GM12875 (cell line): ENCODE data around the gene ASB18.
"Not testable (repeated sequence)": the region's sequence is repeated elsewhere in the genome, so short reads cannot be mapped to it uniquely, and the experiment has no call there.

Source experiments
- H3K4me3 ChIP-seq: one replicate; pipeline ENCODE4 v1.5.1; 2011; ENCODE audit warnings: low read depth, low read length, control low read depth
- TF ChIP-seq, protein P1 (sequence below): IDR thresholded peaks from 2 replicates; pipeline ENCODE4 v1.5.1; 2011; ENCODE audit warnings: low read depth, mild to moderate bottlenecking, control low read depth, inconsistent platforms, low read length, moderate library complexity, borderline replicate concordance; ENCODE audit not compliant: insufficient read depth

The ASB18 gene

DNA sequence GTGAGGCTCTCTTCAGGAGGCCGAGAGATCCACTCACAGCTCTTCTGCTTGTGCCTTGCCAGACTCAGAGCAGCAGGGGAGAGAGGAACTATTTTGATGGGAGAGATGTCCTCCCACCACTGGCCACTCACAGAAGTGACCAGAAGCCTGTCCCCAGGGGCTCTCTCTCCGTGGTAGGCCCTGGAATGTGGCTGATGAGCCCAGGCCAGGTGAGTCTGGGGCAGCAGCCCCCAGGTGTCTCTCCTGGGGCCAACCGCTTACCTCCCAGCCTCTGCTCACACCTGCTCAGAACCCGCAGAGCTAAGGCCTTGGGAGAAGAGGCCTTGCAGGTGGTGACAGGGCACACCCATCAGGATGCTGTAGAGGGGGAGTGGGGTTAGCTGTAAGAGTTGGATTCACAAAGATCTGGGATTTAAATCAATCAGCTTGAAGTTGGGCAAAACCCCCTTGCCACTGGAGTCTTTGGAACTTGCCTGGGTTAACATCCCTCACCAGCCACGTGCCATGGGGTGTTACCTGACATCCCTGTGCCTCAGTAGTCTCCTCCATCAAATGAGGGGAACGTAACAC, 29.1 kb upstream of the ASB18 start:
- TF ChIP-seq, protein P1, sequence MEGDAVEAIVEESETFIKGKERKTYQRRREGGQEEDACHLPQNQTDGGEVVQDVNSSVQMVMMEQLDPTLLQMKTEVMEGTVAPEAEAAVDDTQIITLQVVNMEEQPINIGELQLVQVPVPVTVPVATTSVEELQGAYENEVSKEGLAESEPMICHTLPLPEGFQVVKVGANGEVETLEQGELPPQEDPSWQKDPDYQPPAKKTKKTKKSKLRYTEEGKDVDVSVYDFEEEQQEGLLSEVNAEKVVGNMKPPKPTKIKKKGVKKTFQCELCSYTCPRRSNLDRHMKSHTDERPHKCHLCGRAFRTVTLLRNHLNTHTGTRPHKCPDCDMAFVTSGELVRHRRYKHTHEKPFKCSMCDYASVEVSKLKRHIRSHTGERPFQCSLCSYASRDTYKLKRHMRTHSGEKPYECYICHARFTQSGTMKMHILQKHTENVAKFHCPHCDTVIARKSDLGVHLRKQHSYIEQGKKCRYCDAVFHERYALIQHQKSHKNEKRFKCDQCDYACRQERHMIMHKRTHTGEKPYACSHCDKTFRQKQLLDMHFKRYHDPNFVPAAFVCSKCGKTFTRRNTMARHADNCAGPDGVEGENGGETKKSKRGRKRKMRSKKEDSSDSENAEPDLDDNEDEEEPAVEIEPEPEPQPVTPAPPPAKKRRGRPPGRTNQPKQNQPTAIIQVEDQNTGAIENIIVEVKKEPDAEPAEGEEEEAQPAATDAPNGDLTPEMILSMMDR, result no peak
- no peak overlapping the region for H3K4me3 ChIP-seq

DNA sequence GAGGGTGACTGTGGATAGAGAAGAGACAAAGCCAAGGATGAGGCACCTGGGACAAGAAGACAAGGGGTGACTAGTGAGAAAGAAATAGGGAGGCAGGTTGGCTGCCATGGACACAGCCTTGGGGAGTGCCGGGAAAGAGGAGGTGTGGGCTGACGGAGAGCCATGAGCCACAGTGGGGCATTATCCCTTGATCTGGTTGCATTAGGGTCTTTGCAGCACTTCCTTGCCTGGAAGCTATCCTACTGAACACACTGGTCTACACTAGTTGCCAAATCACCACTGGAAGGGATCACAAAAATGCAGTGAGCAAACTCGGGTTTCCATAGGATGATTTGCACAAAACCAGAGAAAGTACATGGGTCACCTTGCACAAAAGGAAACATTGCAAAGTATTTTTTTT, 27.7 kb upstream of the ASB18 start:
- TF ChIP-seq, protein P1, result no peak
- no peak overlapping the region for H3K4me3 ChIP-seq

DNA sequence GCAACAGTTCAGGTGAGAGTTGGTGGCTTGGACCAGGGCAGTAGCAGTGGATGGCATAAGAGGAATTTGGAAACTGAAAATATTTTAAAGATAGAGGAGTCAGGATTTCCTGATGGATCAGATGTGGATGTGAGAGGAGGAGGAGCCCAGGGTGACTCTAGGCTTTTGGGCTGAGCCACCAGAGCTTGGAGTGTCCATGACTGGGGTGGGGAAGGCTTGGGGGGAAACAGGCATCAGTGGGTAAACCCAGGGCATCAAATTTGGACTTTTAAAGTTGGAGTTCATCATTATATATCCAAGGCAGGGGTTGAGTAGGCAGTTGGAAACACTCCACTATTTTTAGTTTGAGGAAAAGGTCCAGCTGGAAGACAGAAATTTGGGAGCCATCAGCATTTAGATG, 27.3 kb upstream of the ASB18 start:
- TF ChIP-seq, protein P1, result no peak
- H3K4me3 ChIP-seq, result no peak overlapping the region

DNA sequence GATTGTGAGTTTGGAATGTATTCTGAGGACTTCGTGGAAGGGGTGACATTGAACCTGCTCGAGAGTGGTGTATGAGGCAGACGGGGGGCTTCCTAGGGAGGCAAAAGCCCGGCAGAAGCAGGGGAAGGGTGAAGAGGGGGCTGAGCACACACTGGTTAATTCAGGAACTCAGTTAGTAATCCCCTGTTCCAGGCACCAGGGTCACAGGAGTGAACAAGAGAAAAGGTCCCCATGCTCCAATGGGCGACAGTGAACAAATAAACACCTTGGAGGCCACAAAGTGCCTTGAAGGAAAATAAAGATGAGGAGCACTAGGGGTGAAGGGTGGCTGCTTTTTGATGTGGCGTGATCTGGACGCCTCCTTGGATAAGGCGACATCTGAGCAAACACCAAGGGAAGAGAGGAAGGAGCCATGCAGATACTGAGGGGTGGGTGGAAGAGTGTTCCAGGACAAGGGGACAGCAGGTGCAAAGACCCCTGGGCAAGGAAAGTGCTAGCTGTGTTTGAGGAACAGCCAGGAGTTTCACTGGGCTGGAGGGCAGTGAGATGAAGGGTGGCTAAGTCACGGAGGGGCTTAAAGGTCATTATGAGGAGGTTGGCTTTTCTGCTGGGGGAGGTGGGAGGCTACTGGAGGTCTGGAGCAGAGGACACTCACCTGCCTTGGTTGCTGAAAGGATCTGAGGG, 26.7 kb upstream of the ASB18 start:
- TF ChIP-seq, protein P1, result no peak

GRCh38 chr2:236289766-236290462, 25.7 kb upstream of the ASB18 start:
- TF ChIP-seq, protein P1, result no peak

More for the DNA sequence above, 26.7 kb upstream of the ASB18 start:
- H3K4me3 ChIP-seq, result no peak overlapping the region

GRCh38 chr2:236288373-236288772, 24.2 kb upstream of the ASB18 start:
- H3K4me3 ChIP-seq, result not testable (repeated sequence)

More at GRCh38 chr2:236289766-236290462, 25.7 kb upstream of the ASB18 start:
- no peak overlapping the region for H3K4me3 ChIP-seq

DNA sequence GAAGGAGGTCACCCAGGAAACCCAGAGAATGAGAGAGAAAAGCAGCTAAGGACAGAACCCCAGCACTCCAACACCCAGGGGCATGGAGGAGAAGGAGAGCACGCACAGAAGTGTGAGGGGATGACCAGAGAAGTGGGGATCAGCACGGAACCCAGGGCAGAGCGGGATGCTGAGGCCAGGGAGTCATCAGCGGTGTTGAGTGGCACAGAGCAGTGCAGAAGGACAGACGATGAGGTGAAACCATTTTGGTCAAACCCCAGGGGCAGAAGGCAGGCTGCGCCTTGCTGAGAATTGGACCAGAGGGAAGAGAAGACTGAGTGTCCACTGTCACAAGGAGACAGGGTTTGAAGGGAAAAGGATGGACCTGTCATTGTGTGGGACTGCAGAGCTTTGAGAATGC, 23.4 kb upstream of the ASB18 start:
- TF ChIP-seq, protein P1, result no peak
- H3K4me3 ChIP-seq, result no peak overlapping the region
